MM.1S (cell line): ENCODE results near the gene ZNF474.

ENCODE experiments used
- EZH2 ChIP-seq: fragments of 300-600 bp; sonication (generic); optimal IDR thresholded peaks from 2 replicates; pipeline ENCODE3; 2017; ENCODE audit warnings: low read depth, mild to moderate bottlenecking, antibody characterized with exemption, low read length, mixed read lengths
- EZH2phosphoT487 ChIP-seq: fragments of 300-600 bp; sonication (generic); IDR thresholded peaks from 2 replicates; pipeline ENCODE4 v1.6.1; 2018; ENCODE audit warnings: antibody characterized with exemption, low read length
- TF ChIP-seq, protein P1 (sequence below): fragments of 300-600 bp; sonication (generic); IDR thresholded peaks from 2 replicates; pipeline ENCODE4 v1.5.1; 2016; ENCODE audit warnings: antibody characterized with exemption, low read length, mixed read lengths

DNA sequence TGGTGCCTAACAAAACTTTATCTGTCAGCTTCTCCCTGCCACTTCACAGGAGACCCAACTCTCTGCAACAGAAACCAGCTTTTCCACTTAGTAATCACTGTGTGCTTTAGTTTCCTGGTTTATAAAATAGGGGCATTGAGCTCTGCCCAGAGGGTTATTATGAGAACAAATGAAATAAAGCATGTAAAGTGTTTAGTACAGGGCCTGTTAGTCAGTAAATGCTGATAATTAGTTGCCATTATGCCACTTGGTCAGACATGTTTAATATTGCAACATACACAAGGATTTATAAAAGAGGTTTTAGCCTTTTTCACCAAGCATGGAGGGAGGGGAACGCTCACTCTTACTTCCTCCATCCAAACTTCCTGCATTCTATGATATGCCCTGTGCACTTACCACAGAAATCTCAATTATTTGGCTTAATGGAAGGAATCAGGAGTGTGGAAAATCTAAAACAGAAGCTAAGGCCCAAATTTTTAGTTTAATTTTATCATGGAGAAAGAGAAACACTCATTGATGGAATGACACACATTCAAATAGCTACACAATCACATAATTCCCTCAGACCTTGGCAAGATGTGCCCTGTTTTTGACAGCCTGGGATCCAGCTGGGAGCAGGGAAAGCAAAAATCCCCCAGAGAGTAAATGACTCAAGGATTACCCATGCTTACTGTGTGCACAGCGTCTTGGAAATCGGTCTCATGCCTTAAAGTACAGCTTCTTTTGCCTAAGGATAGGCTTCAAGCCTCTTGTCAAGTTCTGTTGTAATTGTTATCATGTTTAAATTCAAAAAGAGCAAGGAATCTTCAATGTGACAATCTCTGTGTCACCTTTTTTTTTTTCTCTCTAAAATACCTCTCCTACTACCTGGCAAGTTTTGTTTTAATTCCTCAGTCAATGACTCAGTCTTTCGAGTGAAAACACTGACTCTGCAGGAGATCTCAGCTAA, 34.0 kb downstream of the ZNF474 start:
- TF ChIP-seq, protein P1, sequence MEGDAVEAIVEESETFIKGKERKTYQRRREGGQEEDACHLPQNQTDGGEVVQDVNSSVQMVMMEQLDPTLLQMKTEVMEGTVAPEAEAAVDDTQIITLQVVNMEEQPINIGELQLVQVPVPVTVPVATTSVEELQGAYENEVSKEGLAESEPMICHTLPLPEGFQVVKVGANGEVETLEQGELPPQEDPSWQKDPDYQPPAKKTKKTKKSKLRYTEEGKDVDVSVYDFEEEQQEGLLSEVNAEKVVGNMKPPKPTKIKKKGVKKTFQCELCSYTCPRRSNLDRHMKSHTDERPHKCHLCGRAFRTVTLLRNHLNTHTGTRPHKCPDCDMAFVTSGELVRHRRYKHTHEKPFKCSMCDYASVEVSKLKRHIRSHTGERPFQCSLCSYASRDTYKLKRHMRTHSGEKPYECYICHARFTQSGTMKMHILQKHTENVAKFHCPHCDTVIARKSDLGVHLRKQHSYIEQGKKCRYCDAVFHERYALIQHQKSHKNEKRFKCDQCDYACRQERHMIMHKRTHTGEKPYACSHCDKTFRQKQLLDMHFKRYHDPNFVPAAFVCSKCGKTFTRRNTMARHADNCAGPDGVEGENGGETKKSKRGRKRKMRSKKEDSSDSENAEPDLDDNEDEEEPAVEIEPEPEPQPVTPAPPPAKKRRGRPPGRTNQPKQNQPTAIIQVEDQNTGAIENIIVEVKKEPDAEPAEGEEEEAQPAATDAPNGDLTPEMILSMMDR, result no peak
- no peak for TF ChIP-seq EZH2
- no peak for TF ChIP-seq EZH2phosphoT487
